ENCODE measurements around the gene FLYWCH2.

The FLYWCH2 gene

DNA sequence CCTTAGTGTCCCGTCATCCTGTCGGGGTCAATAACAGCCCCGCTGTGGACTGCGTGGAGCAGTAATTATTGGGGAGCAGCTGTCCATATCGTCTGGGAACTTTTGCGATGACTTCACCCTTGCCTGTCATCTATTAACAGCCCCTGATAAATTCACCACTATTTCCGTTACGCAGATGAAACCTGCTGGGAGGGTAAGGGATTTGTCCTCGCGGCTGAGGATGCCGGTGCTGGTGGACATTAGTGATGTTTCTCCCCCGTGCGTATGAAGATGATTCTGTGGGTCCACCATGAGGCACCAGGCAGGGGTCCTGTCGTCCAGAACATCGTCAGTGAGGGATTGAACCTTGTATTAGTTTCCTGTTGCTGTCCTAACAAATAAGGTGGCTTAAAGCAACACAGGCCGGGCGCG, 1.0 kb downstream of the FLYWCH2 start:
- TF ChIP-seq SIN3A (IDR thresholded peaks at IDR 0.05; ENCODE audit: borderline replicate concordance, insufficient read depth, low read length) = peak; percentile 17; the same call in 1 of the 2 replicates
- TF ChIP-seq, protein P1, sequence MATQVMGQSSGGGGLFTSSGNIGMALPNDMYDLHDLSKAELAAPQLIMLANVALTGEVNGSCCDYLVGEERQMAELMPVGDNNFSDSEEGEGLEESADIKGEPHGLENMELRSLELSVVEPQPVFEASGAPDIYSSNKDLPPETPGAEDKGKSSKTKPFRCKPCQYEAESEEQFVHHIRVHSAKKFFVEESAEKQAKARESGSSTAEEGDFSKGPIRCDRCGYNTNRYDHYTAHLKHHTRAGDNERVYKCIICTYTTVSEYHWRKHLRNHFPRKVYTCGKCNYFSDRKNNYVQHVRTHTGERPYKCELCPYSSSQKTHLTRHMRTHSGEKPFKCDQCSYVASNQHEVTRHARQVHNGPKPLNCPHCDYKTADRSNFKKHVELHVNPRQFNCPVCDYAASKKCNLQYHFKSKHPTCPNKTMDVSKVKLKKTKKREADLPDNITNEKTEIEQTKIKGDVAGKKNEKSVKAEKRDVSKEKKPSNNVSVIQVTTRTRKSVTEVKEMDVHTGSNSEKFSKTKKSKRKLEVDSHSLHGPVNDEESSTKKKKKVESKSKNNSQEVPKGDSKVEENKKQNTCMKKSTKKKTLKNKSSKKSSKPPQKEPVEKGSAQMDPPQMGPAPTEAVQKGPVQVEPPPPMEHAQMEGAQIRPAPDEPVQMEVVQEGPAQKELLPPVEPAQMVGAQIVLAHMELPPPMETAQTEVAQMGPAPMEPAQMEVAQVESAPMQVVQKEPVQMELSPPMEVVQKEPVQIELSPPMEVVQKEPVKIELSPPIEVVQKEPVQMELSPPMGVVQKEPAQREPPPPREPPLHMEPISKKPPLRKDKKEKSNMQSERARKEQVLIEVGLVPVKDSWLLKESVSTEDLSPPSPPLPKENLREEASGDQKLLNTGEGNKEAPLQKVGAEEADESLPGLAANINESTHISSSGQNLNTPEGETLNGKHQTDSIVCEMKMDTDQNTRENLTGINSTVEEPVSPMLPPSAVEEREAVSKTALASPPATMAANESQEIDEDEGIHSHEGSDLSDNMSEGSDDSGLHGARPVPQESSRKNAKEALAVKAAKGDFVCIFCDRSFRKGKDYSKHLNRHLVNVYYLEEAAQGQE (IDR thresholded peaks at IDR 0.05; ENCODE audit: insufficient read depth in 1 of 2, low read depth in 2 of 2, low read length in 2 of 2) = no peak

DNA sequence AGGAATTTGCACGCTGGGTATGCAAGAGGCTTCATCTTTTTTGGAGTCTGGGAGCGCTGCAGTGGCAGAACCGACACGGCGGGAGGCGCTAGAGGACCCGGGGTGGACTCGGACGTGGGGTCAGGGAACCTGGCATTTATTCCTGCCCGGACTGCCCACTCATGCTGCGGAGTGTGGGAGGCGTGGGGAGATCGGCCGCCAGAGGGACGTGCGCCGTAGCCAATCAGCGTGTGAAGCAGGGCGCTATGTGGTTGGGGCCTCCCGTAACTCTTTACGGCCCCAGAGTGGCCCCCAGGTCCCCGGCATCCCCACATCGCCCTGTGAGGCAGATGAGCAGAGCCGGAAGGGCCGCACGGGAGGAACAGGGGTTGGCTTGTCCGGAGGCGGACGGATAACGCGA, 11.2 kb downstream of the FLYWCH2 start:
- no peak for TF ChIP-seq SIN3A (IDR thresholded peaks at IDR 0.05; ENCODE audit: borderline replicate concordance, insufficient read depth, low read length)
- TF ChIP-seq TAF1 (IDR thresholded peaks at IDR 0.05; ENCODE audit: borderline replicate concordance, insufficient read depth, low read length) = no peak
- no peak for TF ChIP-seq FOXP2 (optimal IDR thresholded peaks at IDR 0.05; ENCODE audit: borderline replicate concordance, extremely low read depth, extremely low read length, insufficient read depth)
- TF ChIP-seq, protein P1 (IDR thresholded peaks at IDR 0.05; ENCODE audit: insufficient read depth in 1 of 2, low read depth in 2 of 2, low read length in 2 of 2) = no peak
- no peak for TF ChIP-seq POLR2AphosphoS5 (IDR thresholded peaks at IDR 0.05; ENCODE audit: low read depth, low read length)

DNA sequence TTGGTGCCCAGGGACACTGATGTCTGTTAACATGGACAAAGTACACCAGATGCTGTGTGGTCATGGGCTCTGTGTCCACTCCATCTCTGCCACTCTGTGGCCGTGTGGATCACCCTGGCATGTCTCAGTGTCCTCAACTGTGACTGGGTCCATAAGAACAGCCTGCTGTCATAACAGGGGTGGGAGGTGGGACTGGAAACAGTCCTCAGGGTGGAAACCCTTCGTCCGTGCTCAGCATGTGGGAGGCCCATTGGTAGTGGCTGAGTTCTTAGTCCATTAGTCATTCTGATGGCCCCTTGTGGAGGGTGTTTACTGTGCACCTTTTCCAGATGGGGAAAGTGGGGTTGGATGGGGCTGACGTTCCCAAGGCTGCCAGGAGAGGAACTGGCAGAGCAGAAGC, 12.8 kb downstream of the FLYWCH2 start:
- TF ChIP-seq FOXP2 (optimal IDR thresholded peaks at IDR 0.05; ENCODE audit: borderline replicate concordance, extremely low read depth, extremely low read length, insufficient read depth) (no peak), TAF1 (IDR thresholded peaks at IDR 0.05; ENCODE audit: borderline replicate concordance, insufficient read depth, low read length) (no peak)

DNA sequence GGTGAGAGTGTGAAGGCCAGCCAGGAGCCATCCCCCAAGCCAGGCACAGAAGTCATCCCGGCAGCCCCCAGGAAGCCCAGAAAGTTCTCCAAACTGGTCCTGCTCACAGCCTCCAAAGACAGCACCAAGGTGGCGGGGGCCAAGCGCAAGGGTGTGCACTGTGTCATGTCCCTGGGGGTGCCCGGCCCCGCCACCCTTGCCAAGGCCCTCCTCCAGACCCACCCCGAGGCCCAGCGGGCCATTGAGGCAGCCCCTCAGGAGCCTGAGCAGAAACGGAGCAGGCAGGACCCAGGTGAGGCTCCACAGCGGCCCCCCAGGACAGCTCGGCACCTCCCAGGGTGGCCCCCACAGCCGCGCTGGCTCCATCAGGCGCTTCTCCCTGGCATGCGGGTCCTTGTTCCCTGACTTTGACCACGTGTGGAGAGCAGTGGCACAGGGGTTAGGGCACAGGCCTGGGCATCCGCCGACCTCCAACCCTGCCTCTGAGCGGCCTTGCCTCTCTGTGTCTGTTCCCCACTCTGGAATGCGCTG, 13.5 kb downstream of the FLYWCH2 start:
- no peak for TF ChIP-seq POLR2AphosphoS5 (IDR thresholded peaks at IDR 0.05; ENCODE audit: low read depth, low read length)
- no peak for TF ChIP-seq FOXP2 (optimal IDR thresholded peaks at IDR 0.05; ENCODE audit: borderline replicate concordance, extremely low read depth, extremely low read length, insufficient read depth)
- TF ChIP-seq SIN3A (IDR thresholded peaks at IDR 0.05; ENCODE audit: borderline replicate concordance, insufficient read depth, low read length) = no peak
- TF ChIP-seq, protein P1 (IDR thresholded peaks at IDR 0.05; ENCODE audit: insufficient read depth in 1 of 2, low read depth in 2 of 2, low read length in 2 of 2) = no peak
- no peak for TF ChIP-seq TAF1 (IDR thresholded peaks at IDR 0.05; ENCODE audit: borderline replicate concordance, insufficient read depth, low read length)

DNA sequence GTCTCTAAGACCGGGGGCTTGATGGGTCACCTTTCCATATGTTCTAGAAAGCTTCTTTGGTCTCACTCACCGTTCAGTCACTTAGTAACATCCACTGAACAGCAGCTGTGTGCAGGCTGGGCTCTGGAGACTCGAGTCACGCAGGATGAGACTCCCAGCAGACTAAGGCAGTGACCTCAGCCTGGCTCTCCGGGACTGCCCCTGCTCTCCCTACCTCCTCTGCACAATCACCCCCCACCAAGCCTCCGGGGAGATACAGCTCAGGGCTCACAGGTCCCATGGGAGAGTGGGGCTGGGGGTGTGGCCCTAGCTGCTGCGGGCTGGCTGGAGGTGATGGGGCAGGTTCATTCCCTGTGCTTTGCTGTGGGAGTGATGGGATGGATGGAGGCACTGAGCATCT, 14.1 kb downstream of the FLYWCH2 start:
- TF ChIP-seq SIN3A (IDR thresholded peaks at IDR 0.05; ENCODE audit: borderline replicate concordance, insufficient read depth, low read length) (no peak), POLR2AphosphoS5 (IDR thresholded peaks at IDR 0.05; ENCODE audit: low read depth, low read length) (no peak), TAF1 (IDR thresholded peaks at IDR 0.05; ENCODE audit: borderline replicate concordance, insufficient read depth, low read length) (no peak), FOXP2 (optimal IDR thresholded peaks at IDR 0.05; ENCODE audit: borderline replicate concordance, extremely low read depth, extremely low read length, insufficient read depth) (no peak)
- TF ChIP-seq, protein P1 (IDR thresholded peaks at IDR 0.05; ENCODE audit: insufficient read depth in 1 of 2, low read depth in 2 of 2, low read length in 2 of 2) = no peak

Measured in PFSK-1 (cell line).